HG02759 (cell line): Measurements from ENCODE around the gene ROR2.

Experiments used
- ATAC-seq: cut with Tn5 transposase; IDR thresholded peaks from one replicate; pipeline ENCODE4 v1.9.1; 2021; ENCODE audit warnings: mild to moderate bottlenecking, moderate library complexity; ENCODE audit not compliant: unreplicated experiment

Gene ROR2

GRCh38 chr9:91820126-91820750, 129.8 kb downstream of the ROR2 start:
- no peak for ATAC-seq

- no peak for ATAC-seq
Observed at GRCh38 chr9:91818647-91819403, 131.2 kb downstream of the ROR2 start.

GRCh38 chr9:91818225-91818585, 131.8 kb downstream of the ROR2 start:
- no peak for ATAC-seq

GRCh38 chr9:91817493-91818224, 132.4 kb downstream of the ROR2 start:
- ATAC-seq, result no peak

GRCh38 chr9:91817106-91817492, 132.9 kb downstream of the ROR2 start:
- ATAC-seq, result no peak

- no peak for ATAC-seq
Observed at GRCh38 chr9:91816356-91816755, 133.7 kb downstream of the ROR2 start.

GRCh38 chr9:91815896-91816295, 134.1 kb downstream of the ROR2 start:
- ATAC-seq, result no peak

GRCh38 chr9:91814753-91815152, 135.3 kb downstream of the ROR2 start:
- ATAC-seq, result no peak

GRCh38 chr9:91814201-91814600, 135.8 kb downstream of the ROR2 start:
- no peak for ATAC-seq

GRCh38 chr9:91813176-91813795, 136.7 kb downstream of the ROR2 start:
- ATAC-seq, result no peak

GRCh38 chr9:91812191-91812590, 137.8 kb downstream of the ROR2 start:
- no peak for ATAC-seq

GRCh38 chr9:91811024-91811909, 138.8 kb downstream of the ROR2 start:
- ATAC-seq, result no peak

- no peak for ATAC-seq
Observed at GRCh38 chr9:91810286-91810905, 139.6 kb downstream of the ROR2 start.

GRCh38 chr9:91809581-91810285, 140.3 kb downstream of the ROR2 start:
- no peak for ATAC-seq

- no peak for ATAC-seq
Observed at GRCh38 chr9:91807643-91808246, 142.3 kb downstream of the ROR2 start.

GRCh38 chr9:91805031-91805430, 145.0 kb downstream of the ROR2 start:
- no peak for ATAC-seq

- no peak for ATAC-seq
Observed at GRCh38 chr9:91803970-91804752, 145.9 kb downstream of the ROR2 start.
